ENCODE data around the gene UBN1.

Gene UBN1

DNA sequence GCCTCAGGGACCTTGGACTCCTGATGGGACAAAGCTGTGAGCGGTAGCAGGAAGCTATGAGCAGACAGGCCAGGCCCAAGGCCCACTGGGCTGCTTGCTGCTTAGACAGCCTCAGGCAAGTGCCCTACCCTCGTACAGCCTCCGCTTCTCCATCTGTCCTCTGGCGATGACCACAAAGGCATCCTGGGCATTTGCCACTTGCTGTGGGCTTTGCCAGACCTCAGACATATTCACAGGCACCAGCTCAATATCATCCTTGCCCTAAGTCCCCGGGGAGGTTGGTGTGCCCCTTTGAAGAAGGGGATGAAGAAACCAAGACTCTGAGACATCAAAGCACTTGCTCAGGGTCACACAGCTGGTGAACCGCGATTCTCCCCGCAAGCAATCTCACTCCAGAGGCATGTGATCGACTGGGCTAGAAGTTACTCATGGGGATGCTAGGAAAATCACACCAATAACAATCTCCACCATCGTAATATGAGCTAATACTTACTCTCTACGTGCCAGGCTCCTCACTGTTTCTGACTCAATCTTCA is 68.0 kb downstream of the UBN1 start:
- TF ChIP-seq ZNF561 (tag by site-specific recombination; IDR thresholded peaks at IDR 0.05; ENCODE audit: borderline replicate concordance) = no peak
- TF ChIP-seq BCL11A (tag by site-specific recombination; IDR thresholded peaks at IDR 0.05; ENCODE audit: low read depth) = no peak
- no peak for TF ChIP-seq ZNF37A (tag by site-specific recombination; IDR thresholded peaks at IDR 0.05)
- no peak for TF ChIP-seq ZNF221 (tag by site-specific recombination; IDR thresholded peaks at IDR 0.05; ENCODE audit: borderline replicate concordance)
- TF ChIP-seq ZEB2 (tag by site-specific recombination; IDR thresholded peaks at IDR 0.05) = no peak
- TF ChIP-seq, protein P1, sequence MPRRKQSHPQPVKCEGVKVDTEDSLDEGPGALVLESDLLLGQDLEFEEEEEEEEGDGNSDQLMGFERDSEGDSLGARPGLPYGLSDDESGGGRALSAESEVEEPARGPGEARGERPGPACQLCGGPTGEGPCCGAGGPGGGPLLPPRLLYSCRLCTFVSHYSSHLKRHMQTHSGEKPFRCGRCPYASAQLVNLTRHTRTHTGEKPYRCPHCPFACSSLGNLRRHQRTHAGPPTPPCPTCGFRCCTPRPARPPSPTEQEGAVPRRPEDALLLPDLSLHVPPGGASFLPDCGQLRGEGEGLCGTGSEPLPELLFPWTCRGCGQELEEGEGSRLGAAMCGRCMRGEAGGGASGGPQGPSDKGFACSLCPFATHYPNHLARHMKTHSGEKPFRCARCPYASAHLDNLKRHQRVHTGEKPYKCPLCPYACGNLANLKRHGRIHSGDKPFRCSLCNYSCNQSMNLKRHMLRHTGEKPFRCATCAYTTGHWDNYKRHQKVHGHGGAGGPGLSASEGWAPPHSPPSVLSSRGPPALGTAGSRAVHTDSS (tag by site-specific recombination; IDR thresholded peaks at IDR 0.05) = no peak
- TF ChIP-seq ZNF423 (tag by site-specific recombination; IDR thresholded peaks at IDR 0.05) = no peak
- TF ChIP-seq ZSCAN4 (tag by site-specific recombination; IDR thresholded peaks at IDR 0.05) = no peak
- no peak for TF ChIP-seq ZNF600 (tag by site-specific recombination; IDR thresholded peaks at IDR 0.05)
- no peak for TF ChIP-seq ZNF157 (tag by site-specific recombination; IDR thresholded peaks at IDR 0.05)
- no peak for TF ChIP-seq ZNF571 (tag by site-specific recombination; IDR thresholded peaks at IDR 0.05)
- TF ChIP-seq ZNF645 (tag by site-specific recombination; IDR thresholded peaks at IDR 0.05) = no peak
- no peak for TF ChIP-seq ZNF140 (tag by site-specific recombination; IDR thresholded peaks at IDR 0.05)
- TF ChIP-seq BCL6B (tag by site-specific recombination; IDR thresholded peaks at IDR 0.05) = no peak
- H3K9me3 ChIP-seq (ENCODE audit: control insufficient read depth, insufficient read depth, low read depth, low read length) = no peaks in the 10 kb centered on the region
- ChIA-PET CTCF (no interaction called here), POLR2A (no interaction called here)
- no peaks in the 10 kb centered on the region for H3K36me3 ChIP-seq (ENCODE audit: control insufficient read depth in 2 of 2, insufficient read depth in 1 of 2, low read length in 2 of 2)
- H3K4me1 ChIP-seq (ENCODE audit: control insufficient read depth, insufficient read depth, low read length) = no peaks in the 10 kb centered on the region
- H3K4me3 ChIP-seq (ENCODE audit: low read depth, low read length) = no peak overlapping the region
- no peak overlapping the region for H3K27ac ChIP-seq (ENCODE audit: extremely low read depth, low read depth, low read length)

DNA sequence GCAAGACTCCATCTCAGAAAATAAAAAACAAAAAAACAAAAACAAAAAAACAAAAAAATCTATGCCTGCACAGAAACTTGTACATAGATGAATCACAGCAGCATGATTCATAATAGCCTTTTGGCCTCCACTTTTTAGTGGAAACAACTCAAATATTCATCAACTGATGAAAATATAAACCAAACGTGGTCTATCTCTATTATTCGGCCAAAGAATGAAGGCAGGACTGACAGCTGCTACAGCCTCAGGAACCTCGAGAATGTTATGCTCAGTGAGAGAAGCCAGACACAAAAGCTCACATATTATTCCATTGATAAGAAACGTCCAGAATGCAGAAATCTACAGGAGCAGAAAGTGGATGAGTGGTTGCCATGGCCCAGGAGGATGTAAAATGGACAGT is 69.8 kb downstream of the UBN1 start:
- POLR2A ChIA-PET = no interaction called here
- Histone ChIP-seq H3K36me3 (ENCODE audit: control insufficient read depth in 2 of 2, insufficient read depth in 1 of 2, low read length in 2 of 2) (no peaks in the 10 kb centered on the region), H3K4me3 (ENCODE audit: low read depth, low read length) (no peak overlapping the region), H3K4me1 (ENCODE audit: control insufficient read depth, insufficient read depth, low read length) (no peaks in the 10 kb centered on the region), H3K9me3 (ENCODE audit: control insufficient read depth, insufficient read depth, low read depth, low read length) (no peaks in the 10 kb centered on the region), H3K27ac (ENCODE audit: extremely low read depth, low read depth, low read length) (no peak overlapping the region)
- TF ChIP-seq ZNF19 (tag by site-specific recombination; IDR thresholded peaks at IDR 0.05; ENCODE audit: low read depth) (no peak), ZBTB26 (tag by site-specific recombination; optimal IDR thresholded peaks at IDR 0.05) (no peak), ZNF423 (tag by site-specific recombination; IDR thresholded peaks at IDR 0.05) (no peak), ZNF155 (tag by site-specific recombination; IDR thresholded peaks at IDR 0.05) (no peak), ZBTB10 (tag by site-specific recombination; IDR thresholded peaks at IDR 0.05) (no peak), ZNF211 (tag by site-specific recombination; IDR thresholded peaks at IDR 0.05; ENCODE audit: low read depth) (no peak), ZNF23 (tag by site-specific recombination; IDR thresholded peaks at IDR 0.05; ENCODE audit: borderline replicate concordance) (no peak), ZFP69B (tag by site-specific recombination; IDR thresholded peaks at IDR 0.05) (no peak), ZNF140 (tag by site-specific recombination; IDR thresholded peaks at IDR 0.05) (no peak), ZIC2 (tag by site-specific recombination; IDR thresholded peaks at IDR 0.05) (no peak), ZNF248 (tag by site-specific recombination; IDR thresholded peaks at IDR 0.05) (no peak), ZNF433 (tag by site-specific recombination; IDR thresholded peaks at IDR 0.05; ENCODE audit: low read depth) (no peak), ZNF184 (tag by site-specific recombination; IDR thresholded peaks at IDR 0.05) (no peak), ZFP37 (tag by site-specific recombination; IDR thresholded peaks at IDR 0.05) (no peak)
- CTCF ChIA-PET = interaction anchor here (1.7 kb wide), 1 partner anchor 19 kb away, joined by 5 read pairs; the partner anchor contains the start of gene PPL

All from HEK293 (cell line).